Breast epithelium (tissue), 4 donors: ENCODE results near the gene CFL1. TPM values are rescaled to one million over a fixed set of nuclear protein-coding genes. Genes with fewer than 3 reads are reported as not detected.

ENCODE experiments used
- DNase-seq, 2 donors: peaks; one replicate each; pipeline ENCODE4 v3.0.0-alpha.2; 2019; ENCODE audit warnings: low spot score in 2 of 2
- H3K27ac ChIP-seq, 2 donors: fragments of 200-600 bp; sonication (generic) in 1 of 2; one replicate each; pipeline ENCODE4 v1.5.1; 2016 to 2019; ENCODE audit warnings: mild to moderate bottlenecking in 1 of 2
- H3K27me3 ChIP-seq, 2 donors: fragments of 200-600 bp; sonication (generic) in 1 of 2; one replicate each; pipeline versions ENCODE4 v1.5.1 to v1.6.0; 2017 to 2019; ENCODE audit warnings: control low read depth in 1 of 2, mild to moderate bottlenecking in 1 of 2
- H3K36me3 ChIP-seq: fragments of 200-600 bp; one replicate; pipeline ENCODE4 v1.5.1; 2019
- H3K4me1 ChIP-seq, 2 donors: fragments of 200-600 bp; sonication (generic); one replicate each; pipeline ENCODE4 v1.5.1; 2016 to 2019; ENCODE audit warnings: control low read depth in 1 of 2
- H3K4me3 ChIP-seq, 3 donors: fragments of 200-600 bp; sonication (generic); 1 replicate in 2 of 3; 2 replicates in 1 of 3; pipeline ENCODE4 v1.5.1; 2016 to 2019; ENCODE audit warnings: mild to moderate bottlenecking in 3 of 3, moderate library complexity in 2 of 3
- H3K9me3 ChIP-seq, 2 donors: fragments of 200-600 bp; sonication (generic) in 1 of 2; one replicate each; pipeline ENCODE4 v1.5.1; 2016 to 2019; ENCODE audit warnings: control low read depth in 1 of 2
- CTCF ChIP-seq, 3 donors: fragments of 450-650 bp; IDR thresholded peaks; one replicate each; pipeline ENCODE4 v1.5.1; 2016 to 2017; ENCODE audit warnings: antibody characterized with exemption in 3 of 3, mild to moderate bottlenecking in 3 of 3, moderate library complexity in 3 of 3
- POLR2A ChIP-seq: fragments of 450-650 bp; IDR thresholded peaks from one replicate; pipeline ENCODE4 v1.6.1; 2016; ENCODE audit warnings: antibody characterized with exemption, mild to moderate bottlenecking, moderate library complexity
- POLR2AphosphoS5 ChIP-seq, 3 donors: sonication (generic); formaldehyde crosslinking; IDR thresholded peaks; one replicate each; pipeline ENCODE4 v1.6.1; 2017; ENCODE audit warnings: antibody characterized with exemption in 3 of 3
- intact Hi-C: fragments of 100-400 bp; cut with DNase I; formaldehyde crosslinking; loops from one replicate; pipeline ENCODE4 v1.15.1; 2023; ENCODE audit warnings: low total_unique reads
- total RNA-seq, 3 donors: library from RNA; depleted of rRNA; stranded (reverse); fragments of >200 nt; gene quantifications; one replicate each; pipeline ENCODE4 v1.1.0, GENCODE V29; 2016

Gene CFL1
- total RNA-seq, 3 donors from 2014 or later, result 407 to 564 (median 453) TPM

GRCh38 chr11:65859095-65859811, 1.3 kb upstream of the CFL1 start:
- no peaks in the 10 kb centered on the region for H3K9me3 ChIP-seq
- TF ChIP-seq CTCF (IDR thresholded peaks at IDR 0.05), result no peak
- peak; percentile 91 to 96 (median 91) for TF ChIP-seq POLR2AphosphoS5 (IDR thresholded peaks at IDR 0.05)
- peak; percentile 92 for TF ChIP-seq POLR2A
- H3K36me3 ChIP-seq, result peaks cover 5% of the 10 kb centered on the region
- peak; percentile 97 to 100 for DNase-seq
- no peaks in the 10 kb centered on the region for H3K27me3 ChIP-seq
- peak overlapping the region; percentile 85 to 100 (median 99) for H3K4me3 ChIP-seq
- H3K4me1 ChIP-seq, result peaks cover 7 to 16% of the 10 kb centered on the region in 2 donors
- intact Hi-C loops, result no loop called here
- peak overlapping the region; percentile 97 to 99 for H3K27ac ChIP-seq

- no peaks in the 10 kb centered on the region for H3K9me3 ChIP-seq
- no peak for DNase-seq
- H3K4me1 ChIP-seq, result peaks cover 7 to 16% of the 10 kb centered on the region in 2 donors
- H3K27me3 ChIP-seq, result no peaks in the 10 kb centered on the region
- intact Hi-C loops, result no loop called here
- TF ChIP-seq POLR2AphosphoS5 (IDR thresholded peaks at IDR 0.05) (no peak), CTCF (IDR thresholded peaks at IDR 0.05) (no peak), POLR2A (no peak)
- H3K27ac ChIP-seq, result peak overlapping the region; percentile 97 to 99
- peak overlapping the region; percentile 85 to 100 (median 99) for H3K4me3 ChIP-seq
- H3K36me3 ChIP-seq, result no peaks in the 10 kb centered on the region
Measured at GRCh38 chr11:65858681-65859087, 704 bp upstream of the CFL1 start.

GRCh38 chr11:65857500-65857852, 504 bp downstream of the CFL1 start:
- TF ChIP-seq CTCF (IDR thresholded peaks at IDR 0.05) (no peak), POLR2A (no peak), POLR2AphosphoS5 (IDR thresholded peaks at IDR 0.05) (no peak)
- H3K4me1 ChIP-seq, result peaks cover 7 to 16% of the 10 kb centered on the region in 2 donors
- H3K27me3 ChIP-seq, result no peaks in the 10 kb centered on the region
- H3K27ac ChIP-seq, result peak overlapping the region; percentile 97 to 99
- H3K4me3 ChIP-seq, result peak overlapping the region; percentile 85 to 100 (median 99)
- no peaks in the 10 kb centered on the region for H3K36me3 ChIP-seq
- DNase-seq, result no peak
- H3K9me3 ChIP-seq, result no peaks in the 10 kb centered on the region
- intact Hi-C loops, result no loop called here

GRCh38 chr11:65856689-65857499, 1.1 kb downstream of the CFL1 start:
- intact Hi-C loops, result no loop called here
- peak overlapping the region; percentile 97 to 99 for H3K27ac ChIP-seq
- peak; percentile 81 to 84 for DNase-seq
- H3K27me3 ChIP-seq, result no peaks in the 10 kb centered on the region
- peak overlapping the region; percentile 85 to 100 (median 99) for H3K4me3 ChIP-seq
- TF ChIP-seq POLR2A (peak; percentile 15), POLR2AphosphoS5 (IDR thresholded peaks at IDR 0.05) (peak; percentile 64 to 73 (median 69)), CTCF (IDR thresholded peaks at IDR 0.05) (no peak)
- peaks cover 7 to 15% of the 10 kb centered on the region in 2 donors for H3K4me1 ChIP-seq
- H3K9me3 ChIP-seq, result no peaks in the 10 kb centered on the region
- no peaks in the 10 kb centered on the region for H3K36me3 ChIP-seq

GRCh38 chr11:65855927-65856363, 2.0 kb downstream of the CFL1 start:
- Histone ChIP-seq H3K36me3 (no peaks in the 10 kb centered on the region), H3K27me3 (no peaks in the 10 kb centered on the region), H3K9me3 (peaks cover 0 to 8% of the 10 kb centered on the region in 2 donors), H3K27ac (peak overlapping the region; percentile 97 to 99), H3K4me3 (peak overlapping the region; percentile 85 to 100 (median 99)), H3K4me1 (peaks cover 3 to 8% of the 10 kb centered on the region in 2 donors)
- no peak for DNase-seq
- intact Hi-C loops, result no loop called here
- no peak for TF ChIP-seq POLR2AphosphoS5 (IDR thresholded peaks at IDR 0.05)
- TF ChIP-seq CTCF (IDR thresholded peaks at IDR 0.05), result no peak
- TF ChIP-seq POLR2A, result no peak
